ENCODE measurements around the gene FRMD4B. TPM values are rescaled to one million over a fixed set of nuclear protein-coding genes. Genes with fewer than 3 reads are reported as not detected.

Gene FRMD4B
- total and polyA plus RNA-seq, 2 donors (not counting 3 experiments of a cell fraction or from before 2014, with no cell fraction given) = 66.4 to 89.7 TPM

DNA sequence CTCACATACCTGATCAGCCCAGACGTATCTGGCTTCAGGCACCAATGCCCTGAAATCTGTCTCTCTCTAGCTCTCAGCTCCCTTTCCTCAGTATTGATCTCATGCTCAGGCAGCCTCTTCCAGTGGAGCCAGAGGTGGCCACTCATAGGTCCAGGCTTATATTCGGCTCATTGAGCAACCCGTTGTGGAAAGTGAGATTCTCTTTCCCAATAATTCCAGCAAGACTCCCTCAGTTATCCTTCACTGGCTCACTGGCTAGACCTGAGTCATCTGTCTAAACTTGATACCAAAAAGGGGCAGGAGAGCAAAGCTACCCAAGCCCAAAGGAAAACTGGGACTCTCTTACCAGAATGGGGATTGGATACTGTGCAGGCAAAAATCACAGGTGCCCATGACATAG is 33.4 kb upstream of the FRMD4B start:
- ChIA-PET POLR2A (no interaction called here), CTCF (no interaction called here)
- no peaks in the 10 kb centered on the region for H4K20me1 ChIP-seq (replicated peaks; ENCODE audit: control insufficient read depth, extremely low read depth, insufficient read depth, low read length)
- H3K27me3 ChIP-seq (ENCODE audit: control insufficient read depth in 2 of 2, insufficient read depth in 2 of 2, low read length in 2 of 2) = no peaks in the 10 kb centered on the region
- peaks cover 16% of the 10 kb centered on the region for H3K4me1 ChIP-seq (ENCODE audit: control insufficient read depth, extremely low read depth, insufficient read depth, low read length)
- H3K9ac ChIP-seq (replicated peaks; ENCODE audit: extremely low read depth, insufficient read depth, low read length) = no peak overlapping the region
- TF ChIP-seq MYC (IDR thresholded peaks at IDR 0.05; ENCODE audit: low read depth, low read length) (no peak), FOS (IDR thresholded peaks at IDR 0.05; ENCODE audit: borderline replicate concordance, insufficient read depth, low read length) (no peak), POLR2A (IDR thresholded peaks at IDR 0.05; ENCODE audit: low read depth, low read length) (no peak), GATA2 (IDR thresholded peaks at IDR 0.05; ENCODE audit: insufficient read depth, insufficient read length, low read depth, low read length) (no peak), POLR2AphosphoS5 (IDR thresholded peaks at IDR 0.05; ENCODE audit: insufficient read depth, low read depth, low read length) (no peak), JUN (IDR thresholded peaks at IDR 0.05; ENCODE audit: borderline replicate concordance, insufficient read depth, insufficient read length, low read depth) (no peak)
- TF ChIP-seq, protein P1, sequence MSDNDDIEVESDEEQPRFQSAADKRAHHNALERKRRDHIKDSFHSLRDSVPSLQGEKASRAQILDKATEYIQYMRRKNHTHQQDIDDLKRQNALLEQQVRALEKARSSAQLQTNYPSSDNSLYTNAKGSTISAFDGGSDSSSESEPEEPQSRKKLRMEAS (IDR thresholded peaks at IDR 0.05; ENCODE audit: insufficient read depth, insufficient read length) = no peak
- TF ChIP-seq, protein P2, sequence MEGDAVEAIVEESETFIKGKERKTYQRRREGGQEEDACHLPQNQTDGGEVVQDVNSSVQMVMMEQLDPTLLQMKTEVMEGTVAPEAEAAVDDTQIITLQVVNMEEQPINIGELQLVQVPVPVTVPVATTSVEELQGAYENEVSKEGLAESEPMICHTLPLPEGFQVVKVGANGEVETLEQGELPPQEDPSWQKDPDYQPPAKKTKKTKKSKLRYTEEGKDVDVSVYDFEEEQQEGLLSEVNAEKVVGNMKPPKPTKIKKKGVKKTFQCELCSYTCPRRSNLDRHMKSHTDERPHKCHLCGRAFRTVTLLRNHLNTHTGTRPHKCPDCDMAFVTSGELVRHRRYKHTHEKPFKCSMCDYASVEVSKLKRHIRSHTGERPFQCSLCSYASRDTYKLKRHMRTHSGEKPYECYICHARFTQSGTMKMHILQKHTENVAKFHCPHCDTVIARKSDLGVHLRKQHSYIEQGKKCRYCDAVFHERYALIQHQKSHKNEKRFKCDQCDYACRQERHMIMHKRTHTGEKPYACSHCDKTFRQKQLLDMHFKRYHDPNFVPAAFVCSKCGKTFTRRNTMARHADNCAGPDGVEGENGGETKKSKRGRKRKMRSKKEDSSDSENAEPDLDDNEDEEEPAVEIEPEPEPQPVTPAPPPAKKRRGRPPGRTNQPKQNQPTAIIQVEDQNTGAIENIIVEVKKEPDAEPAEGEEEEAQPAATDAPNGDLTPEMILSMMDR (IDR thresholded peaks at IDR 0.05; ENCODE audit: extremely low read depth in 1 of 2, insufficient read depth in 1 of 2, low read depth in 1 of 2, low read length in 2 of 2) = no peak
- H3K79me2 ChIP-seq (ENCODE audit: control insufficient read depth, insufficient read depth, low read length) = no peaks in the 10 kb centered on the region
- no peak overlapping the region for H3K4me3 ChIP-seq (replicated peaks in 1 of 3; ENCODE audit: insufficient read depth in 1 of 3, low read depth in 1 of 3, low read length in 3 of 3)
- intact Hi-C loops (cut with micrococcal nuclease) (no loop called here), dilution Hi-C loops (cut with MboI; ENCODE audit: extremely low pct_ligation_motif_present, low sequenced_read_pairs) (loop anchor here (25.0 kb wide), 1 partner anchor 257 kb away; no protein-coding TSS in a partner anchor)
- no peaks in the 10 kb centered on the region for H3K36me3 ChIP-seq (ENCODE audit: control insufficient read depth in 2 of 2, extremely low read depth in 1 of 2, insufficient read depth in 2 of 2, low read length in 2 of 2)
- BruUV-seq (replicated peaks) = no TSS peak
- DNase-seq (ENCODE audit: low read depth, low spot score) (no peak), FAIRE-seq (no peak)
- no peak overlapping the region for H2AFZ ChIP-seq (ENCODE audit: low read depth, low read length)
- no peak overlapping the region for H3K27ac ChIP-seq (ENCODE audit: insufficient read depth, low read depth, low read length)
- no peaks in the 10 kb centered on the region for H3K9me1 ChIP-seq (replicated peaks; ENCODE audit: control insufficient read depth, extremely low read depth, insufficient read depth, low read length)
- H3K4me2 ChIP-seq (ENCODE audit: insufficient read depth, low read length) = no peak overlapping the region
- no peaks in the 10 kb centered on the region for H3K9me3 ChIP-seq (replicated peaks; ENCODE audit: control insufficient read depth, insufficient read depth, low read length)

Data from endothelial cell of umbilical vein (primary cell).